GM18511 (cell line): ENCODE results near the gene NDRG4.

ENCODE experiments used
- ATAC-seq: cut with Tn5 transposase; IDR thresholded peaks from one replicate; pipeline ENCODE4 v1.9.1; 2021; ENCODE audit warnings: mild to moderate bottlenecking, moderate library complexity; ENCODE audit not compliant: unreplicated experiment

Gene NDRG4, protein sequence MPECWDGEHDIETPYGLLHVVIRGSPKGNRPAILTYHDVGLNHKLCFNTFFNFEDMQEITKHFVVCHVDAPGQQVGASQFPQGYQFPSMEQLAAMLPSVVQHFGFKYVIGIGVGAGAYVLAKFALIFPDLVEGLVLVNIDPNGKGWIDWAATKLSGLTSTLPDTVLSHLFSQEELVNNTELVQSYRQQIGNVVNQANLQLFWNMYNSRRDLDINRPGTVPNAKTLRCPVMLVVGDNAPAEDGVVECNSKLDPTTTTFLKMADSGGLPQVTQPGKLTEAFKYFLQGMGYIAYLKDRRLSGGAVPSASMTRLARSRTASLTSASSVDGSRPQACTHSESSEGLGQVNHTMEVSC

DNA sequence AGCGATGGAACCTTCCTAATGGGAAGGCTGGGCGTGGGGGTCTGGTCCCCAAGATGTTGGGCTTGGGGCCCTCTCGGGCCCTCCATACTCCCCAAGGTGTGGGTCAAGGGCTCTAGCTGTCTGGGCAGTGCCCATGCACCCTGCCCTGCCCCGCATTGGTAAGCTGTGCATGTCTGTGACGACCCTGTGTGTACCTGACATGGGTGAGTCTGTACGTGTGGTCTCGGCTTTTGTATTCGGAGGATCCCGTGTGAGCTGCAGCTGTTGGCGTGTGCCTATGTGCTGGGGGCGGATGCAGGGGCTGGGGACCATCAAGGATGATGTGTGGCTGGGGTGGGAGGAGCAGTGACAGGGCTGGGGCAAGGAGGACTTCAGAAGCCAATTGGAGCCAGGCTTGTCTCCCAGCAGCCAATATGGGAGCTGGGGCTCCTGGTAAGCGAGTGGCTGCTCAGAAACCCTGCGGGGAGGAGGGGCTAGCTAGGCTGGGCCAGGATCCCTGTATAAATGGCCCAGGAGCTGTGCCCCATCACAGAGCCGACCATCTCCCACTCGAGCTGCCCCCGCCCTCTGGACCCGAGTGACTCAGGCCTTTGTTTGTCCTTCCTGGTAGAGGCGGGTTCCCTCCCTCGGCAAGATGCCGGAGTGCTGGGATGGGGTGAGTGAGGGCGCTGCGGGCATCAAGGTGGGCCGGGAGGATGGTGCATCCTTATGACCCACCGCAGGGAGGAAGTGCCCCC is at the start of gene NDRG4:
Gene NDRG4, plus strand, starts transcription at position 529 of the 737 bp plus-strand sequence. Its CDS starts 106 bp downstream, at position 635.
- peak; percentile 43 for ATAC-seq

DNA sequence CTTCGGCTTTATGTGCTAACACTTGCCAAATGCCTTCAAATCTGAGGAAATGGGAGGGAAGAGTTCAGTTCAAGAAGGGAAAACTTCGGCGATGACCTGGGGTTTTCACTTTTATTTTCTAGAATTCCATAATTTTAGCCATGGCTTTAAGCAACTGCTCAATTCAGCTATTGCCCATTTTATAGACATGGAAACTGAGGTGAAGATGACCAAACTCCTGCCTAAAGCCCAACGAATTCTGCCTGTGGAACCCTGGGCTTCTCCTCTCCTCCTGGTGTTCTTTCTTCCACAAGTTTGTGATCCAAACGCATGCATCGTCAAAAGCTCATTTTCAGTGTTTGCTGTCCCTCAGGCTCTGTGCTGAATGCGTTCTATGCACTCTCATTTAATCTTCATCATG is 49.4 kb upstream of the NDRG4 start:
- no peak for ATAC-seq

DNA sequence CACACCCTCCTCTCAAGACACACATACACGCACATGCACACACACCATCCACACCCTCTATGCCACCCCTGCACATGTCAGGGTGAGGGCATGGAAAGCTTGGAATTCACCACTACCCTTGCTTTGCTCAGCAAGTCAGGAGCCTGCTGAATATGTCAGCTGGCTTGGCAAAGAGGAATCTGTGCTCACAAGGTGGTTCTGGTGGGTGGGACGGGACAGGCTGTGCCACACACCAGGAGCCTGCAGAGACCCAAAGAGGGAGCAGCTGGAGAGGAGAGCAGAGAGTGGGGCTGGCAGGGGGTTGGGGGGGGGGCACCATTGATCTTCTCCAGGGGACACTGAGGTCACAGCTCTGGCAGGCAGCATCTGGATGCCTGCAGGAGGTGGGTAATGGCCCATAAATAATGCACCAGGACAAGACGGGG is 48.7 kb upstream of the NDRG4 start:
- no peak for ATAC-seq

DNA sequence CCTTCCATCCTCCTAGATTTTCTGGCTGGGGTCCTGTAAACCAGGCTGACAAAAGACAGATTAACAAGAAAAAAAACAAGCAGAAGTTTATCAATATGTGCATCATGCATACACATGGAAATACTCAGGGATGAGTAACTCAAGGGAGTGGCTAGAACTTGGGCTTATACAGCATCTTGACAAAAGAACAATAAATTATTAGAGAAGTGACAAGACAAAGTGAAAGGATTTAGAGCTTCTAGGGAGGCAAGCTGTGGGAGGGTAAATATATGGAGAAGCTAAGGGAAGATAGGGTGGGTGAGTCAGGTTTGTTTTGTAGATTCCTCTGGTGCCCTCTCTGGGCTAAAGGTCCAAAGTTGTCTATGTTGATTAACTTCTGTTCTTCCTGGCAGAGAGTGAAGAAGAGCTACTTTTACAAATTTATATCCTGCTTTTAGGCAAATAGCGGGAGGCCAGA is 48.0 kb upstream of the NDRG4 start:
- no peak for ATAC-seq

DNA sequence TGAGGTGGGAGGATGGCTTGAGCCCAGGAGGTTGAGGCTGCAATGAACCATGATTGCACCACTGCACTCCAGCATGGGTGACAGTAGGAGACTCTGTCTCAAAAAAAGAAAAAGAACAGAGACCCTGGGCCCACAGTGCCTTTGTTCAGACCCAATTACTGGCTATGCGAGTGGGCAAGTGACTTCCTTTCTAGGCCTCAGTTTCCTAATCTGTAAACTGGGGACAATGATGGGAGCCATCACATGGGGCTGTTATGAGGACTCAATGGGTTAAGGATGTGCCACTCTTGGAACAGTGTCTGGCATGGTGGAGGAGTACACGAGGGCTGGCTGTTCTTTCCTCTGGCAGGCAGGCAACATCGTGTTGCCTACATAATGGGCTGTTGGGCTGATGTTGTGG is 47.3 kb upstream of the NDRG4 start:
- no peak for ATAC-seq

DNA sequence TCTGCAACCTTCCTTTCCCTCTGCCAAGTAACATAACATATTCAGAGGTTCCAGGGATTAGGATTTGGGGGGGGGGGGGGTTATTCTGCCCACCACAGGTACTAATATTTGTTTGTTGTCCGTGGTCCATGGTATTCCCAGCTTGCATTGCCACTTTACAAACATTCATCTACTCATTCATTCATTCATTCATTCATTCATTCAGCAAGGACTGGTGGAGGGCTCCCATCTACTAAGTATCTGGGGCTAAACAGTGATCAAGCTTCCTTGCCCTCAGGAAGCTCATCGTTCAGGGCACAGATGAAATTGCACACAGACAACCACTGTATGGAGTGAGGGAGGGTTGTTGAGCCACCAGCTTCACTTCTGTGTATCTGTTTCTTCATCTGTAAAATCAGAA is 45.8 kb upstream of the NDRG4 start:
- ATAC-seq, result no peak

DNA sequence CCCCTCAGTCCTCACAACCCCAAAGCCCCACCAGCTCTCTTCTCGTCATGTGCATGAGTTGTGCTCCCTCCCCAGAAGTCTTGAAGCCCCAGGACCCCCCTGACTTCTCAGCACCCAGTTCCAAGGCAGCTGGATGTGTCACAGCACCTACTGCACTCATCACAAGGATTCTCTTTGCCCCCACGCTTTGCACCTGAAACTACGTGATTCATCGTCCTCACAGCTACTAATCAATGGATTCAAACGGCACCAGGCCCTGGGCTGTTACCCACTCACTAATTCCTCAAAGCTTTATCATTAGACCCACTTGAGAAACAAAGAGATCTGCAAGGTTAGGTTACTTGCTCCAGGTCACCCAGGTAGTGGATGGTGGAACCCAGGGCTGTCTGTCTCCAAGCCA is 45.1 kb upstream of the NDRG4 start:
- ATAC-seq, result no peak

DNA sequence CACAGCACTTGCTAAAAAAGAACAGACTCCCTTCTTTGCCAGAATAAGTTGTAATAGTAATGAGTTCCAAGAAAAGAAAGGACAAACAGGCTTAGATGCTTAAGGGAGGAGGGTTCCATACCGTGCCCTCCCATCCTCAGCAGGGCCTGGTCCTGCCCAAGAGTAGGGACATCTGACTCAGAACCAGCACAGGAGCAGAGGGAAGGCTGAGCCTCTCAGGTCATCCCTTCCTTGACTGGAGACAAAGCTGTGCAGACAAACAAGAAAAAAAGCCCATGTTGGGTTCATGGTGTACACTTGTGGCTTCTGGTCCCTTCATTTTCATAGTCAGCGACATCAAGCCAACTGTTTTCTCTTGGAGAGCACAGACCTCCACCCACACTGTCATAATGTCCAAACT is 44.2 kb upstream of the NDRG4 start:
- ATAC-seq, result no peak

DNA sequence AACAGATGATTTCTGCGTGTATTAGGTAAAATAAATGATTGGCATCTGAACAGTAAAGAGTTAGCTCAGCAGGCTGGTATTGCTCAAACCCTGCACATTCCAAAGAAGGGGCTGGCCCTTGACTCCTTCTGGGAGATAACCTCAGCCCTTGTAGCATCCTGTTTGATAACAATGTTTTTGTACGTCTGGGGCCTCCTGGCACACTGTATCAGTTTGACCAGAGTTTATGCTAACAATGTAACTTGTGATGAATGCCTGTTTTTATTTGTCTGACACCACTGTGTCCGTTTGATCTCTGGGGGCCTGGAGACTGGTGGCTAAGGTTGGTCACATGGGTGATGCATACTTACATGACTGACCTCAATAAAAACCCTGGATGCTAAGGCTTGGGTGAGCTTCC is 43.8 kb upstream of the NDRG4 start:
- ATAC-seq, result no peak

DNA sequence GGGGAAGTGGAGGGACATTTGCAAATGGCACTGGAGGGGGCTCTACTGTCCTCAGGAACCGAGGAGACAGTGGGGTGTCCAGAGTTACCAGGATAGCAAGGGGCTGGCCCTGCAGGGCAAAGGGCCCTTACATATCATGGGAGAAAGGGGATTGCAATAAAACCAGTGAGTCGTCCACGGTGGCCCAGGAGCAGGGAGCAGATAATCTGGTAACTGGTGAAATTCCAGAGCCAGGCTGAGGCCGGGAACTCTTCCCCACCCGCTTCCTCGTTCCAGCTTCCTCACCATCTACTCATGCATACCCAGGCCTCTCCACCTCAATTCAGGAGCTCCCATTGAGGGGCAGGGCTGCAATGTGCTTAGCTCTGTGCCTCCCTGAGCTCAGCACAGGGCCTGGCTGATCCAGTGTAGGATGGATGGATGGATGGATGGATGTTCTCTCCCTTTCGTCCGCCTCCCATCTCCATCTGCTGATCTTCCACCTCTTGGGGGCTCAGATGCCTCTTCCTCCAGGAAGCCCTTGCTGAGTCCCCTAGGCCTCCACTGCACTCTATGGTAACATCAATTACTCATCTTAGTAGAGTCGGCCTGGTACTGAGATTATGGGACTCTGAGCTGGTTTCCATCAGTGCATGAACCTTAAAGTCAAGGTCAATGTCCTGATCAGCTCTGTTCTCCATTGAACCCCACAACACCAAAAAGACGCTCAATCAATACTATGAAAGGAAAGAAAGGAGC is 41.2 kb upstream of the NDRG4 start:
- ATAC-seq, result no peak

DNA sequence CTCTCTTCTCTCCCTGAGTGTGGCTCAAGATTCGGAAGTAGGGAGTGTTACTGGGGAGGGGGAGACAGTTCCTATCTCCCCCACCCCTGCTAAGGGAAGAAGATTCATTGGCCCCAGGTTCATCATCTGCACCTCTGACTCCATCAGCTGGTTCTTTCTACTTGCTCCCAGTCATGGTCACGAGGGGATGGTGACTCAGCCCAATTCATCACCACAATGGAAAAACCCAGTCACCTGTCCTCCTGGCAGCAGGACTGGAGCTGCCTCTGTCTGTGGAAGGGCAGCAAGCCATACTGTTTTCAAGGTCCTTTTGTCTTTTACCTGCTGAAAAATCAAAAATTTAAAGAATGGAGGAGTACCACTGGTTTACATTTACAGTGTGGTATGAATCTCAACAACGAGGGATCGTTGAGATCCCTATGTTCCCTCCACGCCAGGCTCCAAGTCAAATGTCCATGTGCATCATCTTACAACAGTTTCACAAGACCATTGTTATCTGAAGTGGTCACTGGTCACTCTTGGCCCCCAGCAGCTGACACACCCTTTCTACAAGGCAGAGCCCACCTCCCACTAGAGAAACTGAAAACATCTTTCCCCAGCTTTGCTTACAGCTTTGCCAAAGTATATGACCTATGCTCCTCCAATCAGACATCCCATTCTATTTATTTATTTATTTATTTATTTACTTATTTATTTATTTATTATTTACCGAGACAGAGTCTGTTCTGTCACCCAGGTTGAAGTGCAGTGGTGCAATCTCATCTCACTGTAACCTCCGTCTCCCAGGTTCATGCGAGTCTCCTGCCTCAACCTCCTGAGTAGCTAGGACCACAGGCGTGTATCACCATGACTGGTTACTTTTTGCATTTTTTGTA is 40.4 kb upstream of the NDRG4 start:
- no peak for ATAC-seq

DNA sequence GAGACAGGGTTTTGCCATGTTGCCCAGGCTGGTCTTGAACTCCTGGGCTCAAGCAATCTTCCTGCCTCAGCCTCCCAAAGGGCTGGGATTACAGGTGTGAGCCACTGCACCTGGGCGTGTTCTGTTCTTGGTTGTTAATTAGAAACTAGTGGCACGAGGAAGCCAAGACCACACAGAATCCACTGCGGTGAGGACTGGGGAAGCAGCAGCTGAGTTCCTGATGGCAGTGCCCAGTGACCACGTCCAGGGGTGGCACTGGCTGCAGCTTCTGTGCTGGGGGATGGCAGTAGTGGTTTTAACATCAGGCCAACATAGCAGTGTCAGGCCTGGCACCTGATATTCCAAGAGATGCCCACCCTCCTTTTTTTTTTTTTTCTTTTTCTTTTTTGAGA is 39.7 kb upstream of the NDRG4 start:
- no peak for ATAC-seq

DNA sequence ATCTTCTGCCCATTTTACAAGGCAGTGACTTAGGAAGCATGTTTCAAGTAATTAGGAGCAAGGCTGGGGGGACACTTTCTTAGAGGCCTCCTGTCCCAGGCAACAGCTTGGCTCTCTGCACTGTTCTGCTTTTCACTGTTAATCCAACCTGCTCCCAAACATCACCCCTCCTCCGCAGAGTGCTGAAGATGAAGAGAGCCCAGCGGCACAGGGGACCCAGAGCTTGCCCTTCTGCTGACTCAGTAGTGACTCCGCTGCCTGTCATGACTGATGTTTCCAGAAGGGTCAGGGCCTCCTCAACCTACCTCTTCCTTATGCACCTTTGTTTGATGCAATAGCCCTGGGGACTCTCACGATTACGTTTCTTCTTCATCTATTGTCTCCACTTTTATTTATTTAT is 38.9 kb upstream of the NDRG4 start:
- ATAC-seq, result no peak

DNA sequence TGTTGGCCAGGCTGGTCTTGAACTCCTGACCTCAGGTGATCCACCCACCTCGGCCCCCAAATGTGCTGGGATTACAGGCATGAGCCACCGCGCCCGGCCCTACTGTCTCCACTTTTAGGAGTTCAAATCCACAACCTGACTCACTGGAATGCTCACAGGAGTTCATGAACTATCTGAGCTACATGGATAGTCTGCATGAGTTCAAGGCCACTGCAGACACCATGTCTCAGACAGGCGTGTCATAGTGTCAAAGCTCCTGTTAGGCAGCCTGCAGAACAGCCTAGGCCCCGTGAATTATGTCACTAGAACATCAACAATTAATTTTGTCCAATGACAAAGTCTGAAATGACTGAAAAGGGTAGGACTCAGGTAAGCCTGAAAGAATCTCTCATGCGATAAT is 38.3 kb upstream of the NDRG4 start:
- no peak for ATAC-seq

DNA sequence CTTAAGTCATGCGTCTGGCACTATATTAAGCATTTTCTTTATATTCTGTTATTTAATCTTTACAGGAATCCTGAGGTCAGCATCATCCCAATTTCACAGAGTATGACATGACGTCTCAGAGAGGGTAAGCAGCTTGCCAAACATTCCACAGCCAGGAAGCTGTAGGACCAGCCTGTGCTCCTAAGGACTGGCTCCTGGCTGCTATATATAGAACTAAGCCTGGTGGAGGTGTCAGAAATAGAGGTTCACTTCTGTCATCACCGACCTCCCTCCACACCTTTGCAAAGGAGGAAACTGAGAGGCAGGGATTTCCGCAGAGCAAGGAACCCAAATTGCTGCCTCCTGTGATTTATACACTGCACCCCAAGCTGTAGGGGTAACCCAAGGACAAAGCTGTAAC is 37.9 kb upstream of the NDRG4 start:
- ATAC-seq, result no peak

DNA sequence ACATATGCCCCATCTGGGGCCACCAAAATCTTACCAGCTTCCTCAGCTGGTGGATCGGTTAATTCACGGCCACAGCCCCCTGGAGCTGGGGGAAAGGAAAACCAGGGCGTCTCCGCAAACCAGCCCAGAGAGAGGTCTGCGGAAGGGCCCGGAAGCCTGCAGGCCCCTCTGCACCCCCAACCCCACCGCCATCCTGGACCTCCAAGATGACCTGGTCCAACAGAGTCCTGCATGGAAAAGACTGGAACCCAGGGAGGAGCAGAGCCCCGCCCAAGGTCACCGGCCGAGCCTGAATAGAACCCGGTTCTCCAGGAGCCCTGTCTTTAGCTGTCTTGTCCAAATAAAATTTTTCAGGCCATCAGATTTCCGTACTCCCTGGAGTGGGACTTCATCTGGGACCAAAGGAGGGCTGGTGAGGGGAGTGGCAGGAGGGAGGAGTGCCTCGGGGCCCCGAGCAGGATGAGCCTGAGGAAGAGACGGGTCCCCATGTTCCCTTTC is 37.4 kb upstream of the NDRG4 start:
- ATAC-seq, result no peak

DNA sequence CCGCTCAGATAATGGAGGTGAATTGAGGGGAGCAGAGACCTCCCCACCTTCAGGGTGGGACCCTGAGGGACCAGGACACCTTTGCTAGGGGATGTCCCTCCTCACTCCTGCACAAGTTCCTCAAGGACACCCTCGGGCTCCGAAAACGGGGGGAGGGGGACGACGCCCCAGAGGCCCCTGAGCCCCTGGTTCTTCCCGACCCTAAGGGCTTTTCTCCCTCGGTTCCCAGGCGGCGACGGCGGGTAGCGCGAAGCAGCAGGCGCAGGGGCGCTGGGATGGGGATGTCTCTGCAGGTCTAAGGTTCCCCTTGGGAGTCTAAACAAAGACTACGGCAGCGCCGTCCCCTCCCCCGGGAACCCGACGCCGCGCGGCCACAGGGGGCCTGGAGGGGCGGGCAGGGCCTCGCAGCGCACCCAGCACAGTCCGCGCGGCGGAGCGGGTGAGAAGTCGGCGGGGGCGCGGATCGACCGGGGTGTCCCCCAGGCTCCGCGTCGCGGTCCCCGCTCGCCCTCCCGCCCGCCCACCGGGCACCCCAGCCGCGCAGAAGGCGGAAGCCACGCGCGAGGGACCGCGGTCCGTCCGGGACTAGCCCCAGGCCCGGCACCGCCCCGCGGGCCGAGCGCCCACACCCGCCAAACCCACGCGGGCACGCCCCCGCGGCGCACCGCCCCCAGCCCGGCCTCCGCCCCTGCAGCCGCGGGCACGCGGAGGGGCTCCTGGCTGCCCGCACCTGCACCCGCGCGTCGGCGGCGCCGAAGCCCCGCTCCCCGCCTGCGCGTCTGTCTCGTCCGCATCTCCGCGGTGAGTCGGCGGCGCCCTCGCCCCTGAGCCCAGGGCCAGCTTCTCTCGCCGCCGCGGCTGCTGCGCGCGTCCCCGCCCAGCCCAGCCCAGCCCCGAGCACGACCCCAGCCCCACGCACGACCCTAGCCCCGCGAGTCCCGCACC is 36.7 kb upstream of the NDRG4 start:
- no peak for ATAC-seq

DNA sequence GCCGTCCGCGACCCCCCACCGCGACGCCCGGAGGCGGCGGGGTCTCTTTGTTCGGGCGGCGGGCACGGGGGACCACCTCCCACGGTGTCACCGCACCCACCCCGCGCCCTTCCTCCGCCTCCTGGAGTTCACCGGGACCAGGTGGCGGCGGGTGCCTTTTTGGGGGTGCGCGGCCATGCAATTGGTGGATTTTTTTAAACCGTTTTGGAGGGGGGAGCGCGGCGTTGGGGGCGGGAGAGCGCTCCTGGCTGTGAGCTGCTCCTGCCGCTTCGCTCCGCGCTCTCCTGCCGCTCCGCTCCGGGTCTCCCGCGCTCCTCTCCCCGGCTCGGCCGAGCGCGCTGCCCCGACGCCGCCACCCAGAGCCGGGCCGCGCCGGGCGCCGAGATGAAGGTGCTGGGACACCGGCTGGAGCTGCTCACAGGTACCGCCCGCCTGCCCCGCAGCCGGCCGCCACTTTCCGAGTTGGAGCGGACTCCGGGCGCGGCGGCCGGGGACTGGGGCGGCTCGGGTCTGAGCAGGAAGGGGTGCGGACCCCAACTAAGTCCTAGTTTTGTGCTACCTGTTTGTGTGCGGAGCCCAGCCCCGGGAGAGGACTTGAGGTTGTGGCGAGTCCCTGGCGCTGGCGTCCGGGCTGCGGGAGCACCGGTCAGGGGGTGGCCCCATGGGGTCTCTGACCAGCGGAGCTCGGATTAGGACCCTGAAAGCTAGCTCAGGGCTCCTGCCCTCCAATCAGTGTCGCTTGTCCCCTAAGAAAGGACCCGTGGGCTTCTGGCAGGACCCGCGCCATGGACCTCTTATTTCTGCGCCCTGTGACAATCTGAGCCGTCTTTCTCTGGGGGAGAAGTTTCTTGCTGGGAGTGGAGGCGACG is 35.7 kb upstream of the NDRG4 start:
- ATAC-seq, result no peak
